OCI-LY7 (cell line): ENCODE measurements around the gene TMEM143. TPM values are rescaled to one million over a fixed set of nuclear protein-coding genes. Genes with fewer than 3 reads are reported as not detected.

ENCODE experiments used
- BruUV-seq: library from RNA; stranded (reverse); fragments of 400-500 nt; replicated peaks from 2 replicates; lab custom pipeline; 2021; lab: Mats Ljungman, UMichigan
- CTCF ChIA-PET: fragments of 300-600 bp; sonication (Branson Sonifier 250); formaldehyde crosslinking; loops from one replicate; lab custom pipeline; 2022; ENCODE audit warnings: antibody characterized with exemption; ENCODE audit not compliant: unreplicated experiment; lab: Charles Lee
- POLR2A ChIA-PET: fragments of 300-600 bp; sonication (Branson Sonifier 250); formaldehyde crosslinking; loops from one replicate; lab custom pipeline; 2022; ENCODE audit warnings: antibody characterized with exemption; lab: Charles Lee
- DNase-seq: peaks from one replicate; pipeline ENCODE4 v3.0.0-alpha.2; 2015; ENCODE audit warnings: low spot score
- H2AFZ ChIP-seq: fragments of 200-600 bp; sonication (generic), shearing (Covaris generic); 2 replicates; pipeline ENCODE4 v1.6.1; 2014; ENCODE audit warnings: mild to moderate bottlenecking, antibody characterized with exemption, low read length, moderate library complexity
- H3K27ac ChIP-seq: fragments of 200-600 bp; sonication (generic); 2 replicates; pipeline ENCODE4 v1.5.1; 2014; ENCODE audit warnings: mixed run types, low read depth, mild to moderate bottlenecking, moderate library complexity, low read length, inconsistent platforms; ENCODE audit not compliant: poor library complexity, severe bottlenecking
- H3K36me3 ChIP-seq: fragments of 200-600 bp; sonication (generic); 2 replicates; pipeline ENCODE4 v1.6.1; 2014; ENCODE audit warnings: mild to moderate bottlenecking, antibody characterized with exemption, low read length, moderate library complexity, mixed read lengths; ENCODE audit not compliant: insufficient read depth
- H3K4me1 ChIP-seq: fragments of 200-600 bp; sonication (generic); 2 replicates; pipeline ENCODE4 v1.5.1; 2014; ENCODE audit warnings: mild to moderate bottlenecking, low read length; ENCODE audit not compliant: insufficient read depth, poor library complexity, severe bottlenecking
- H3K4me2 ChIP-seq: fragments of 200-600 bp; sonication (generic); 2 replicates; pipeline ENCODE4 v1.6.1; 2014; ENCODE audit warnings: mild to moderate bottlenecking, low read length
- H3K4me3 ChIP-seq: fragments of 200-600 bp; sonication (generic); 2 replicates; pipeline ENCODE4 v1.5.1; 2014; ENCODE audit warnings: mild to moderate bottlenecking, low read depth, low read length; ENCODE audit not compliant: poor library complexity, severe bottlenecking
- H3K79me2 ChIP-seq: fragments of 200-600 bp; sonication (generic); 2 replicates; pipeline ENCODE4 v1.6.1; 2016; ENCODE audit warnings: low read depth, mild to moderate bottlenecking, low read length, moderate library complexity, mixed read lengths; ENCODE audit not compliant: insufficient read depth
- H3K9me2 ChIP-seq: fragments of 200-600 bp; sonication (generic); 2 replicates; pipeline ENCODE4 v1.6.1; 2016; ENCODE audit warnings: mild to moderate bottlenecking, low read length, mixed read lengths; ENCODE audit not compliant: insufficient read depth
- H3K9me3 ChIP-seq: fragments of 200-600 bp; sonication (generic); 2 replicates; pipeline ENCODE4 v1.6.1; 2014; ENCODE audit warnings: mild to moderate bottlenecking, mixed run types, low read length, mixed read lengths
- H4K20me1 ChIP-seq: fragments of 200-600 bp; sonication (generic); 2 replicates; pipeline ENCODE4 v1.6.1; 2014; ENCODE audit warnings: mild to moderate bottlenecking, antibody characterized with exemption, low read length, moderate library complexity, mixed read lengths; ENCODE audit not compliant: insufficient read depth
- EZH2phosphoT487 ChIP-seq: fragments of 200-600 bp; sonication (generic); IDR thresholded peaks from 2 replicates; pipeline ENCODE4 v1.6.1; 2018; ENCODE audit warnings: low read depth, borderline replicate concordance, mild to moderate bottlenecking, mixed run types, antibody characterized with exemption, low read length, moderate library complexity, mixed read lengths
- intact Hi-C: fragments of 100-400 bp; cut with micrococcal nuclease; formaldehyde crosslinking; loops from one replicate; pipeline ENCODE4 v1.10.0; 2022; ENCODE audit not compliant: unreplicated experiment
- total RNA-seq, 2 experiments: library from RNA; depleted of rRNA in 1 of 2; stranded (reverse); fragments of >200 nt in 1 of 2; shearing (Covaris generic) in 1 of 2; gene quantifications; 2 replicates each; pipeline ENCODE4 v1.2.3, GENCODE V29; 2014 to 2022
- TF ChIP-seq, protein P1 (sequence below): fragments of 200-600 bp; sonication (generic); conservative IDR thresholded peaks from 2 replicates; pipeline ENCODE4 v1.5.1; 2014; ENCODE audit warnings: mild to moderate bottlenecking, antibody characterized with exemption, low read length, moderate library complexity, mixed read lengths

TMEM143 gene
- total RNA-seq, 2 experiments from 2014 or later = 31.1 to 31.4 TPM

GRCh38 chr19:48333467-48334384 lies 30.0 kb downstream of the TMEM143 start:
- Histone ChIP-seq H2AFZ (peak overlapping the region; percentile 48; the same call in 1 of the 2 replicates), H3K4me3 (peak overlapping the region; percentile 72), H3K27ac (peak overlapping the region; percentile 91), H3K4me1 (peaks cover 50% of the 10 kb centered on the region), H3K9me2 (no peaks in the 10 kb centered on the region), H3K4me2 (peak overlapping the region; percentile 94), H3K36me3 (peaks cover 3% of the 10 kb centered on the region), H3K9me3 (peaks cover 3% of the 10 kb centered on the region; the same call in 1 of the 2 replicates), H3K79me2 (no peaks in the 10 kb centered on the region), H4K20me1 (no peaks in the 10 kb centered on the region)
- ChIA-PET POLR2A (interaction anchor here (0.5 to 3.3 kb wide), 7 partner anchors 11 to 869 kb away, joined by 3 to 44 read pairs (median 4); partner anchors contain the start of genes SYNGR4 and TMEM143), CTCF (interaction anchor here (0.6 to 1.1 kb wide), 3 partner anchors 12 to 13 kb away, joined by 3 to 6 read pairs (median 6); a partner anchor contains a TSS)
- intact Hi-C loops = loop anchor here (1.0 to 5.0 kb wide), 2 partner anchors 13 to 76 kb away; partner anchors contain the start of gene CARD8
- TF ChIP-seq, protein P1, sequence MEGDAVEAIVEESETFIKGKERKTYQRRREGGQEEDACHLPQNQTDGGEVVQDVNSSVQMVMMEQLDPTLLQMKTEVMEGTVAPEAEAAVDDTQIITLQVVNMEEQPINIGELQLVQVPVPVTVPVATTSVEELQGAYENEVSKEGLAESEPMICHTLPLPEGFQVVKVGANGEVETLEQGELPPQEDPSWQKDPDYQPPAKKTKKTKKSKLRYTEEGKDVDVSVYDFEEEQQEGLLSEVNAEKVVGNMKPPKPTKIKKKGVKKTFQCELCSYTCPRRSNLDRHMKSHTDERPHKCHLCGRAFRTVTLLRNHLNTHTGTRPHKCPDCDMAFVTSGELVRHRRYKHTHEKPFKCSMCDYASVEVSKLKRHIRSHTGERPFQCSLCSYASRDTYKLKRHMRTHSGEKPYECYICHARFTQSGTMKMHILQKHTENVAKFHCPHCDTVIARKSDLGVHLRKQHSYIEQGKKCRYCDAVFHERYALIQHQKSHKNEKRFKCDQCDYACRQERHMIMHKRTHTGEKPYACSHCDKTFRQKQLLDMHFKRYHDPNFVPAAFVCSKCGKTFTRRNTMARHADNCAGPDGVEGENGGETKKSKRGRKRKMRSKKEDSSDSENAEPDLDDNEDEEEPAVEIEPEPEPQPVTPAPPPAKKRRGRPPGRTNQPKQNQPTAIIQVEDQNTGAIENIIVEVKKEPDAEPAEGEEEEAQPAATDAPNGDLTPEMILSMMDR = peak; percentile 86
- no peak for TF ChIP-seq EZH2phosphoT487
- DNase-seq = peak; percentile 96
- no TSS peak for BruUV-seq

DNA sequence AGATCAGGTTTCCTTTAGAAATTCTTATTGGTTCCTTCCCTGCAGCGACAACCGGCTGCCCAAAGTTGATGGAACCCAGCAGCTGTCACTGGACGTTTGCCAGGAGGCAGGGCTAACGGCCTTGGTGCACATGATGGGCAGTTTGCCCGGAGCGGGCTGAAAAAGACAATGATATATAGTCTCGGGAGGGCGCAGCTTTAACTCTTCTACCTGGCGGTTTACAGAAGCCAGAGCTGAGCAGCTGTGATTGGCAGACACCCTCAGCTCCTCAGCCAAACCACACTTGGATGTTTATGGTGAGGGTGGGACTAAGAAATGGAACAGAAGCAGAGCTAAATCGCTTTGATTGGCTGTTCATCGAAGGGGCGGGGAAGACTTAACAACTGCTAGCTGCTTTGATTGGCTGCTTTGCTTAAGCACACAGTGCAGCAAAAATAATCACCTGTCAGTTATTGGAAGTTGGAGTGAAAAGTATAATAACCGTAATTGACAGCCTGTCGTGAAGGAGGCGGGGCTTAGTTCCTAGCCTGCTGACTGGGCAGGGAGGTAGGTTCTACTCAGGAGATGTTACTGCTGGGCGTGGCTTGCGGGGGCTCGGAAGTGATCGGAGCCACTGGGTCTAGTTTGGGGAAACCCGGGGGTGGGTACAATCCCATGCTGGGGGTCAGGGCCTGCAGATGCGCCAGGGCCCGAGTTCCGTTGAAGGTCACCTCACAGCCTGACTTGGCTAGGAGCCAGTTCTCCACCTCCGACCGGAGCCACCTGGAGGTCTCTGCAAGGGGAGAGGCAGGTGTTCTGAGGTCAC lies 30.9 kb downstream of the TMEM143 start:
- DNase-seq = peak; percentile 100
- no peaks in the 10 kb centered on the region for H3K9me2 ChIP-seq
- TSS peak; percentile 76 for BruUV-seq
- H3K4me2 ChIP-seq = peak overlapping the region; percentile 94
- H3K36me3 ChIP-seq = peaks cover 7% of the 10 kb centered on the region
- TF ChIP-seq, protein P1 = no peak; the same call in 1 of the 2 replicates
- TF ChIP-seq EZH2phosphoT487 = no peak
- no peaks in the 10 kb centered on the region for H3K79me2 ChIP-seq
- H3K4me3 ChIP-seq = peak overlapping the region; percentile 72
- POLR2A ChIA-PET = interaction anchor here (0.6 to 3.3 kb wide), 6 partner anchors 10 to 241 kb away, joined by 3 to 44 read pairs (median 3); partner anchors contain the start of genes SYNGR4 and TMEM143
- peak overlapping the region; percentile 91 for H3K27ac ChIP-seq
- peaks cover 51% of the 10 kb centered on the region for H3K4me1 ChIP-seq
- H2AFZ ChIP-seq = peak overlapping the region; percentile 40; the same call in 1 of the 2 replicates
- intact Hi-C loops = loop anchor here (1.0 to 5.0 kb wide), 2 partner anchors 13 to 76 kb away; partner anchors contain the start of gene CARD8
- H4K20me1 ChIP-seq = no peaks in the 10 kb centered on the region
- H3K9me3 ChIP-seq = peaks cover 7% of the 10 kb centered on the region; the same call in 1 of the 2 replicates
- CTCF ChIA-PET = interaction anchor here (0.6 to 1.1 kb wide), 2 partner anchors 11 to 13 kb away, joined by 3 to 6 read pairs; a partner anchor contains a TSS
